HTERT RPE-1 (cell line): ENCODE results near the gene PTPN5.
"Not testable (repeated sequence)": the region's sequence is repeated elsewhere in the genome, so short reads cannot be mapped to it uniquely, and the experiment has no call there.

Experiments
- in situ Hi-C: fragments of 300-500 bp; cut with MboI; formaldehyde crosslinking; loops from 4 replicates; pipeline ENCODE4 v1.14.3; 2020; ENCODE audit warnings: low sequenced_read_pairs

PTPN5 gene

GRCh38 chr11:18692941-18693760, 98.4 kb downstream of the PTPN5 start:
- in situ Hi-C loops, result no loop called here

- in situ Hi-C loops, result not testable (repeated sequence)
Measured at GRCh38 chr11:18691467-18692140, 100.0 kb downstream of the PTPN5 start.

GRCh38 chr11:18684267-18684666, 107.3 kb downstream of the PTPN5 start:
- in situ Hi-C loops, result no loop called here

- in situ Hi-C loops, result no loop called here
Measured at GRCh38 chr11:18682466-18682865, 109.1 kb downstream of the PTPN5 start.

- in situ Hi-C loops, result not testable (repeated sequence)
Measured at GRCh38 chr11:18681949-18682348, 109.6 kb downstream of the PTPN5 start.
